Measurements from ENCODE around the gene GALNT17.

The GALNT17 gene

DNA sequence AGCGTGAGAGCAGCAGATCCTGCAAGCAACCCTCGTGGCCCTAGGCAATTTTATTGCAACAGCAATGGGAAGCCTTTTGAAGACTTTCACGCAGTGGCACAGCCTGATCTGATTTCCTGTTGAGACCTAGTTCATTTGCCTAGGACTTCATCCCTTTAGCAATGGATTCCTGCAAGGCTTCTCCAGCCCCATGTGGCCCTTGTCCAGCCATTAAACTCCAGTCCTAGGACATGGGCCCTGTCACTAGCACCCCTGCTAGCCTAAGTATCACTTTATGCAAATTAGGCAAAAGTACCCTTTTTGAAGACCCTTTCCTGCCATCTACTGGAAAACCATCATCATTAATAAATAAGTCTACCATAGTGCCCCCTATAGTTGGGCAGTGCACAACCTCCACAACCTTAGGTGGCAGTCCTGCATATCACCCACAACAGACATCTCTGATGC lies 379.4 kb downstream of the GALNT17 start:
- no peak for DNase-seq

DNA sequence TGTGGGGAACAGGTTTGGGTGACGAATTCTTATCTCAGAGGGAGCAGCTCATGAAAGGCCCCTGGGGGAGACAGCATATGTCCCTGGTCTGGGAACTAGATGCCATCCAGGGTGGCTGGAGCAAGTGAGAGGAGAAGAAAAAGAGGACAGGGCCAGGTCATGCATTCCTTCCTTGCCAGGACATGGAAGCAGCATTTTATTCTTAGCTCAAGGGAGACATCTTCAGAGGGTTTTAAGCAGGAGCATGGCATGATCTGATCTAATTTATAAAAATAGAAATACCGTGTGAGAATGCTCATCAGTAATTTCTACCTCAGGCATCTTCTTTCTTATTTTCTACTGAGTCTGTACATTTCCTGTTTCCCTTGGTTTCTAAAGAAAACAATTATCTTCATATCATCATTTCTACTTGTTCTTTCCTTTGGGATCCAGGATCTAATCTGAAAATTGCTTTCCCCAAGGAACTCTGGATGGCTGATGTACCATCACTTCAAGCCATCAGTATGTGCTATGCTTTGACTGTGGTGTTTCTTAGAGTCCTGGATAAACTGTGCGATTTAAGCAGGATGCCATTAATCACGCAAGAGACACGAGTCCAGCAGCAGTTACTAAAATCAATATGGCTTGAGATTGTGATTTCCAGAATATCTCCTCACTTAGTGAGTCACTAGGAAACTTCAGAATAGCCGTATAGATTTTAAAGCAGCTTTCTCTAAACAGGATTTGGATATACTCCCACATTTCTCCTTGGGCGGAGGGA lies 386.2 kb downstream of the GALNT17 start:
- no peak for DNase-seq

DNA sequence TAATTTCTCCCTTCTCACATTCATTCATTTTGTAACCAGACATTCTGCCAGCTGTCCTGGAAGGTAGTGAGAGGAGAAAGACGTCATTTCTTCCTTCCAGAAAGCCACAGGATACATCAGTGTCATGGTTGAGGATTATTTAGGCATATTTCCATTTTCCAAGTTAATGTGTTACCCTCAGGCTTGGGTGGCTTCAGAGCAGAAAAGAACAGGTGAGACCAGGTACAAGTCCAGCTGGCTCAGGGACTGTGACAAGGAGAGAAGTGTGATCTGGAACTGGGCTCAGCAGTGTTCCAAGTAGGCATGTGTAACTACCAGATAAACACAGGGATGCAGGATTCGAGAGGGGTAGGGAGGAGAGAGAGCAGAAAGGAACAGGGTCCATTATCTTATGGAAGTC lies 386.9 kb downstream of the GALNT17 start:
- no peak for DNase-seq

DNA sequence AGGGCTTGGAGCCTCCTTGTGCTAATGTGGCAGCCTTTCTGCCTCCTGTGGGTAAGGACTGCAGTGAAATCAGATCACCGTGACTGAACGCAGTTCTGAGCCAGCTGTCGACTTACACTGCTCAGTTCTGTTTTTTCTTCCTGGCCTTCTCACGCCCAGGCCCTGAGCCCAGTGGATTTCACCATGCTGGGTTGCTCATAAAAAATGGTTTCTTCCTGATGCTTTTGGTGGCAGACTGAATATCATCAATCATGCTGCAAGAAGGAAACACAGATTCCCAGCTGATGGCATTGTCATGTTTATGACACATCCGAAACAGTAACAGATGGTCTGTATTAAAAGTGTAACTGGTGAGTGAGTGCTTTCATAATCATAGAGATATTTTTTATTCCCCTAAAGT lies 389.6 kb downstream of the GALNT17 start:
- no peak for DNase-seq

DNA sequence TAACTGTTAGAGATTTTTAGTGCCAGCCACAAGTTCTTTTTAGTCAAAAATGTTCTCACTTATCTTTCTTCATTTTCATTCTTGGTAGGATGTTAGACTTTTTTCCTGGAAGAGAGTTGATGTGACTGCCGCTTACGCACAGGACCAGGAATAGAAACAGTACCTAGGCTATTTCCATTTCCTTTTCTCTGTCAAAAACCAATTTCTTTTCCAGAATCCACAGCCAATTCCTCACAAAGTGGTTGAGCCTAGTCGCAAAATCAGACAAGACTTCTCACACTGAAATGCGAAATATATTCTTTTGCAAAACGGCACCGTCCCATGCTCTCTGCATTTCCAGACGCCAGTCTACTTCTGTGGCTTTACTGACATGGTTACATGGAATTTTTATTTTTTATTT lies 394.2 kb downstream of the GALNT17 start:
- no peak for DNase-seq

DNA sequence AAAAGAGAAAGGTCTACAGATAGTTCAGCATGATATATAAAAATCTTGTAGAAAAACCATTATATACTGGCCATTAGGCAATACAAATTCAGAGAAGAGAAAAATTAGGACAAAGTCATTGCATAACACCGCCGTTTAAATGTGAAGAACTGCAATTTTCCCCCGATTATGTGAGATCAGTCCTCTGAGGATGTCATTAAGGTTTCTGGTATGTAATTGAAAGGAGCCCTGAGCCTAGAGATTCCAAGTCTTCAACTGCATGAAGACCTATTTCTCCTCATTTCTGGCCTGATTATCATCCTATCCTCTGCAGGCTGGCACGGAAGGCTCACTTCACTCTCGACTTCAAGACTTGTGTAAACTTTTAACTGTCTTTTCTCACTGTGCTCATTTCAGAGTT lies 395.3 kb downstream of the GALNT17 start:
- no peak for DNase-seq

DNA sequence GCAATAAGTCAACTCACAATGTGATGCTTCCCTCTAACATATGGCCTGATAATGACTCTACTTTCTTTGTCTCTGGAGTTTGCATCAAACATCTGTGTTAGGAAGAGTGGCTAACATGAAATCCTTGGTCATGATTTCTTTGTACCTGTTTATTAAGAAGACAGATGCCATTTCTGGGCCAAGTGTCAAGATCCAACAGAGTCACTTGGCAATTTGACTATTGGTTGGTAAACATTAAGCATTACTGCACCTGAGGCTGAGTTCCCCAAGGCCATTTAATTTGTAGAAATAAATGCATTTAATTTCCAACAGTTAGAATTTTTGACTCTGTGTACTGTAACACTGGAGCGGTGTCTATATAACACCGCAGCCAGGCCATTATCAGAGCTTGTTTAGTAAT lies 403.7 kb downstream of the GALNT17 start:
- DNase-seq = no peak

DNA sequence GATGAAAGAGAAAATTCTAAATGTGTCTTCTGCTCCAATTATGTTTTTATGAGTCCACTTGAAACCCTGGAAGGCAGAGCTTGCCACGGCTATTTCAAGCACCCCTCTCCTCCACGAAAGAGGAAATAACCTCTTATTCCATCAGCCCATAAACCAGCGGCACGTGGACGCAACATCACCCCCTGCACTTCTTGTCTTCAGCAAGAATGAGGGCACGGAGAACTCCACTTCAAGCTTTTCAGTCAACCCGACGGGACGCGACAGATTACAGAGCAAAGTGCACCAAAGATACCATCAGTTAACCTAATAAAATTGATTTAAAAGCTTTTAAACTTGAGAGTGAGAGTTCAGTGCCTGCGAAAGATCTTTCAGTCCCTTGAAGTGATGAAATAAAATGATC lies 406.3 kb downstream of the GALNT17 start:
- DNase-seq = no peak

DNA sequence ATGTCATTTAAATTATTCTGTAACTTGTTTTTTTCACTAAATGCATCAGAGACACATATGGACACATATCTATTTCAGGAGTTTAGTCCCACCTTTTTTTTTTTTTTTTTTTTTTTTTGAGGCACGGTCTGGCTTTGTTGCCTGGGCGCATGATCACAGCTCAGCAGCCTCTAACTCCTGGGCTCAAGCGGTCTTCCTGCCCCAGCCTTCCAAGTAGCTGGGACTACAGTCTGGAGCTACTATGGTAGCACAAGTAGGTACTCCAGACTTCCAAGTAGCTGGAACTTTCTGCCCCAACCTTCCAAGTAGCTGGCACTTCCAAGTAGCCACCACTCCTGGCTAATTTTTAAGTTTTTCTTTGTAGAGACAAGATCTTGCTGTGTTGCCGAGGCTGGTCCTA lies 407.7 kb downstream of the GALNT17 start:
- DNase-seq = no peak

DNA sequence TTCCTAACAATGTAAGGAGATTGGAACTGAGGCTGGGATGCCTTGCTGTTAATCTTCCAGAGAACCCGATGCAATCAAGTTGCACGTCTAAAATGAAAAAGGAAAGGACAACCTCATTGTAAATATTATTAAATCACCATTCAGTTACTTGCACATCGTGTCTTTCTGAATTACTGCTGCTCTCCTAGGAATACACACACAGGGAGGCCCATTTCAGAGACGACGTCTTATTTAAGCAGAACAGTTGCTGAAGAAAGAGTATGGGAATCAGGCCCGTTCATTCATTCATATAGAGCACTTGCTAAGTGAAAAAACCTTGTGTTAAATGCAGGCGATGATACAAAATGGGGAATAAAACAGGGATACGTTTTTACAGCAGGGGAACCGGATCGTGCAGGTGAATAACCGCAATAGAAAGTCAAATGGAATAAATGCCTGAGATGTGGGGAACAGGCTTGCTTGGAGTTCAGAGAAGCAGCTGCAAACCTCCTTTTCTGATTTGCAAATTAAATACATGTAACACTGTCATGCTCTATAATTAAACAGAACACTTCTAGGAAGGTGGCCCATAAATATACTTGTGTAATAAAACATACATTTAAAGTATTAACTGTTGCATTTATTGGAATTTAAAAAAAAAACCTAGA lies 409.9 kb downstream of the GALNT17 start:
- no peak for DNase-seq

DNA sequence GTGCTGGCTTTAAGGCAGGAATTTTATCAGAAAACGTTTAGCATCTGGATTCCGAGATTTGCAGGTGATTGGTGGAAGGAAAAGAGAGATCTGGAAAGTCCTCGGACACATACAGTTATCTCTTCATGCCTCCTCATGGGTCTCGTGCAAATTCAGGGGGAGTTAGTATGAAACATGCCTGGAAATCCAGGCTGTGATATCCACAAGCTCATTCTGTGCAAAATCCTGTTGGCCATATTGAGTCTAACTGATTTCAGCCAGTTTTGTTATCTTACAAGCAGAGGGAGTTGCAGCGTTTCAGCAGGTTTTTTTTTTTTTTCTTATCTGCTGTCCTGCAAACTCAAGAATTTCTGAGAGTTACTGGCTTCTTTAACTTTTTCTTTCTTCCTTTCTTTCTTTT lies 411.5 kb downstream of the GALNT17 start:
- DNase-seq = no peak

DNA sequence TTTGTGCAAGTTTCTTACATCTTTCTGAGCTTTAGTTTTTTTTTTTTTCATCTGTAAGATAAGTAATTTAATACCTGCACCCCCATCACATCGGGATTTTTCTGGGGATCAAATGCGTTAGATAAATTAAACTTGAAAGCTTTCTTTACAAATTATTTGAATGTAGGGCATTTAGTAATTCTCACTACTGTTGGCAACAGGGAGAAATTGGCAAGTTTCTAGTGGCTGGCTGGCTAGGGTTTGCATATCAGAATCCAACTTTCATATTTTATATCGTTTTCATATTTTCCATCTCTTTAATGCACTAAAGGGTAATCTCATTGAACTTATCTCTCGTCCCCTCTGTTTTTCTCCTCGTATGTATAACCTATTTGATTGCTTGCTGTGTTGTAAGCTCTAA lies 412.9 kb downstream of the GALNT17 start:
- DNase-seq = no peak

DNA sequence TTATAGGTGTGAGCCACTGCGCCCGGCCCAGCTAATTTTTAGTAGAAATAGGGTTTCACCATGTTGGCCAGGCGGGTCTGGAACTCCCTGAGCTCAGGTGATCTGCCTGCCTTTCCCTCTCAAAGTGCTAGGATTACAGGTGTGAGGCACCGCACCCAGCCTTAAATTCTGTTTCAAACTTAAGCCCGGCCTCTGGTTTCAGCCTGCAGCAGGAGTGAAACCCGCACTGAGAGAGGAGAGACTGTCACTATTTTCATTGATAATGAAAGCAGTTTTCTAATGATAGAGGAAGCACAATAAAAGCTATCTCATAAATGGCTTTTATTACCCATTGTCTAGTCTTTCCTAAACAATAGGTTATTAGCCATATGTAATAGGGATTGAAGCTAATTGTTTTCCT lies 415.5 kb downstream of the GALNT17 start:
- DNase-seq = no peak

DNA sequence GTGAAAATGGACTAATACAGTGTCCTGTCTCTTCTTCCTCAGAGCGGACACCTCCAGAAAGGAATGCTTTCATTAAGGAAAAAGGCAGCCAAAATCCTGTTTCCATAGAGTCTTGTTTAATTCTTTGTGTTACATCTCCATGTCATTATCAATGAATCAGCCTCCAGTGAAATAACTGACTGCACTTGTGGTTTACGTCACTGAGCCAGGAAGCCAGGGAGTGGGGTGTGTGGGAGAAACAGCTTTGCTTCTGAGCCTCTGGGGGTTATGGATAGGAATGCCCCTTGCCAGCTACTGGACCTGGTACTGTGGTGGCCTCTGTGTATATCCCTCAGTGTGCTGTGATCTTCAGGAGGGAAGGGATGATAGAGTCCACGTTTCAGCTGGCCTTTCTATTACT lies 416.8 kb downstream of the GALNT17 start:
- DNase-seq = no peak

DNA sequence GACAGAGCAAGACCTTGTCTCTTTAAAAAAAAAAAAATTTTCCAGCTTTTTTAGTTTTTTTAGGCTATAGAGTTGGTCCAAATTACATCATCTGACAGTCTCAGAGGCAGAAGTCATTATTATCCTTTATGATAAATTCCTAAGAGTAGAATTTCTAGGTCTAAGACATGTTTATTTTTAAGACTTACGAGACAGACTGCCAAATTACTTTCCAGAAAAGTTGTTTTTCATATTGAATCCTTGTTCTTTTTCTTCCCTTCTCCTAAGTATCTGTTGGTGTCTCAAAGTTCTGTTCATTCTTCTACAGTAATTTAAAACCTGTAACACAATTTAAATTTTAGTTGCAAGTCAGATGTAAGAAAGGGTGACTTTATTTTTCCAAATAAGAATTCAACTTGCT lies 421.4 kb downstream of the GALNT17 start:
- DNase-seq = no peak

DNA sequence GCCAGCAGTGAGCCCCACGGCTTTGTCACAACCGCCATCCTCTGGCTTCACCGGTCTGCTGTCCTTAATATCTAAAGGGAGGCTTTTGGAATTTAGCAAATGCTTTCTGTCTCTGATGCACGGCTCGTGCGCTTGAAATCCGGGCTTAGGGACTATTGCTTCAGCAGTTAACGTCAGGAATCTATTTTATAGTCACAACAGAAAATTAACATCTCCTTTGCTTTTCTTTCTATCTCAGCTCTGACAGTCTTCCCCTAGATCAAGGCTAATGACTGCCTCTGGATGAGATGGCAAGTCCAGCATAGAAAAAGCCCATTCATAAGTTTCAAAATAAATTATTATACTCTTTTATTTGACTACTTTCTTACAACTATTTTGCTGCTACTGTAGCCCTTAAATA lies 423.8 kb downstream of the GALNT17 start:
- no peak for DNase-seq

DNA sequence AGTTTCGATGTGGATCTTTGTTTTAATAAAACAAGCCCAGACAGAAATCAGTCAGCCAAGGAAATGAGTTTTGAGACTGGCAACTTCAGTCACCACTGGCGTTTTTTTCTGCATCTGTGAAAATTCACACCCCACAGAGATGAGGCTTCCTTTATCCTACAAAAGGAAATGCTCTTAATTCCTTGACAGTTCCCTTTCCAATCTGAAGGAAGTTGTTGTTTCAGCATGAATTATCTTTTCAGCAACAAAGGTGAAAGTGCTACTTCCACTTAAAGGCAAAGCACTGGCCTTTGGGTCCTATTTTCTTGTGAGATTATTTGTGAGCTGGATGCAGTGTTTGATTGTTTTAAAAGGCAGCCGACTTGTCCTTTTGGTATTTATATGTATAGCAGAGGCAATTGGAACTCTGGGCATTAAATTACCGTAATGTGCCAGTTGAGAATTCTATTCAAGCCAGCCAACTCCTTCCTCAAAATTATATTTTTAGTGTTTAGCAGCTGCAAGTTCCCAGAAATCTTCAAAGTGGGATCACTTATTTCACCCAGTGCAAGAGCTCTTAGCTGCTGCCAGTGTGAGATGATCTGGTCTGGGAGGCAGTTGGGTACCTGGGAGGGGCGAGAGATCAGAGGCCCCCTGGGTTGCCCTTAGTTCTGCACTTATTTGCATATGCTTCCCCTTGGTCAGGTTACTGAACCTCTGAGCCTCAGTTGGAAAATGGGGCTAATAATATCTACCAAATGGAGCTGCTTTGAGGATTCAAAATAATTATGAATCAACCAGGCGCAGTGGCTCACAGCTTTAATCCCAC lies 427.1 kb downstream of the GALNT17 start:
- no peak for DNase-seq

DNA sequence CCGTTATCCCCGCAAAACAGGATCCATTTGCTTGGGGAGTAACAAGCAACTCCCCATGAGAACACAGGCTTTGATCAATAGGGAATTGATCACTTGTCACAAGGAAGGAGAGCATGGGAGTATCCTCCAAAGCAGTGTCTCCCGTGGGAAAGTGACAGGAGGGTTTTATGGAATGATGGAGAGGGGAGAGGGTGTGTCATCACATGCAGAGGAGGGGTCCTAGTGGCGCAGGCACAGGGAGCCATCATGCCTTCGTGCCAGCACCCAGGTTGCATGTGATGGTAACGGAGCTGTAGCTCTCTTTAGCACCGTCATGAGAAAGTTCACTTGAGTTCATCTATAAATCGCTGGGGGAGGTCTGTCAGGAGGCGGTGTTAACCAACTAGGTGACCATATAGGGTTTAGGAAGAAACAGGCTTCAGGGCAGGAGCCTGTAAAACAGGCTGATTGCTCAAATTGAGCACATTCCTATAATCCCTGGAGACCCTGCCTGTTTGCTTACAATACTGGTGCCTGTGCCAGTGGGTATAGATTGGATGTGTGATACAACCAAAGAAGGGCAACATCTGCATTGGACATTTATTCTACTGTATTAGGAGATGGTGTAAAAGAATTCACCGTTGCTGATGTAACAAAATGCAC lies 428.5 kb downstream of the GALNT17 start:
- no peak for DNase-seq

DNA sequence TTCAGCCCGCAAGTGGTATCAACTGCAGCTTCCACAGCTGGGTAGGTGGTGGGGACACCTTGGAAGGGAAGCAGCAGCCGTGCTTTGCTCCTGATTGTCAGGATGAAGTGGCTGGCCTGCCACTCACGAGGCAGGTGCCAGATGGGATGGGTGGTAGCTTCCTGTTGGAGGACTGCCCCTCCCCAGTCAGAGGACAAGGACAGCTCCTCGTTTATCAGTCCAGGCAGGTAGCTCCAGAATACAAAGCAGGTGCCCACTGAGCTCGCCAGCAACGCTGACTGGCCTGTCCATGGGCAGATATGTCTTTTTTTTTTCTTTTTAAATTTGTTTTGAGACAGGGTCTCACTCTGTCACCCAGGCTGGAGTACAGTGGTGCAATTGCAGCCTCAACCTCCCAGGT lies 431.3 kb downstream of the GALNT17 start:
- no peak for DNase-seq

DNA sequence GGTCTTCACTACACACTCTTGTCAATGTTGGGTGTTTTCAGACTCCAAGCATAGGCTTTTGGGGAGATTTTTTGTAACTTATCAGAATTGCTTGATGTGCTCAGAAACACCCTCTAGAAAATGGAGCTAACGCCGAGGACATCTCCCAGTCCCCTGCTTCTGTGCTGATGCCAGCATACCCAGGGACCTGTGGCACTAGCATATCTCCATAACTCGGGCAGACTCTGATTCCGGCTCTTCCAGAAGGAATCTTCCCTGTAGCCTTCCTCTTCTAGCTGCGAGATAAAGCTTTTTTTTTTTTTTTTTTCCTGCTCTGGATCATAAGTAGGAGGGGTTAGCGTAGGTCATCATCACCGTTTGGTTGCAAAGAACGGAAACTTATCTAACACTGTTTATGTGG lies 434.4 kb downstream of the GALNT17 start:
- DNase-seq = no peak

DNA sequence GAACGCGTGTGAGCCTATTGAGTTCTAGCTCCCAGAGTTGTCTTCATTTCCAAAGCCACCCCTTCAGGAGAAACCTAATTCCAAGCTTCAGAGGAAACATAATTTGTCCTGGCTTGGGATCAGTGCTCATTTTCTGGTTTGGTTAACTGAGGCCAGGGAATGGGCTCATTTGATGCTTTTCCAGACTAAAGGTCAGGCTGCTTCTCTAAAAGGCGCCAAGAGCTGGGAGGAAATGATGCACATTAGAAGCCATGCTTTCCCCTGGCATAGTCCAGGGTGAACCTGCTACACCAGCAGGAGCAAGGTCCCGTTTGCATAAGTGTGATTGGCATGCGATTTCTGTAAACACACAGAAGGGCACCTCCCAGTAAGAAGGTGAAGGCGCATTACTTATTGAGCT lies 435.0 kb downstream of the GALNT17 start:
- DNase-seq = no peak

DNA sequence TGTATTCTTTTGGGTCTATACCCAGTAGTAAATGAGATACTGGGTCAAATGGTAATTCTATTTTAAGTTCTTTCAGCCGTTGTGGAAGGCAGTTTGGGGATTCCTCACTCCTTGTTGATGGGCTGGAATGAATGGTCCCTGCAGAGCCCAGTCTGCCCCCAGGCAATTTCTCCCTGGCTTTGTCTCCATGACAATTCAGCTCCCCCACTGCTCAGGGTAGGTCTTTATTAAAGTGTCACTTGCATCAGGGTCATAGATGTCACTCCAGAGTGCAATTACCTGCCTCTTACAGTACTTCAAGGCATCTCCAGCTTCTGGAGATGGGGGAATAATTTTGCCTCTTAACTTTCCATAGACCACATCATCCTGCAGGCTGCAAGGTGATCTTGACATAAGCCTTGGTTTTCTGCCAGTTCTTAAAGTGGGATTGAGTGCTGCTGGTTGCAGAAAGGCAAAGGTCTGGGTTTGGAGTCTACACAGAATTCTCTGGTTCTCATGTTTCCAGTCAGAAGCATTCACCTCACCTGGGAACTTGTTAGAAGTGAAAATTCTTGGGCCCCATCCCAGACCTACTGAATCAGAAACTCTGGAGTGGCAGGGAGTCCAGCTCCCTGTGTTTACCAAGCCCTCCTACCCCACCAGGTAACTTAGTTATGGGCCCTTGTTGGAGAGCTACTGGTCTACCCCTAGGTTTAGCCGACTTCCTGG lies 442.4 kb downstream of the GALNT17 start:
- no peak for DNase-seq

DNA sequence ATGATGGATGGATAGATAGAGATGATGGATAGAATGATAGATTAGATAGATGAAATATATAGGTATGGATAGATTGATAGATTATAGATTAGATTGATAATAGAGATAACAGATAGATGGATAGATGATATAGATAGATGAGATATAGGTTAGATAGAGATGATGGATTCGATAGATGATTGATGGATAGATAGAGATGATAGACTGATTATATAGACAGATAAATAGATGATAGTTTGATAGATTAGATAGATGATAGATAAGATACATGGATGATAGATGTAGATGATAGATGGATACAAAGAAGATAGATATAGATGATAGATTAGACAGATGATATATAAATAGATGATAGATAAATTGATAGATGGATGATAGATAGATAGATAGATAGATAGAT lies 448.1 kb downstream of the GALNT17 start:
- DNase-seq = no peak
